K562 (cell line): ENCODE results near the gene PIGN. TPM values are rescaled to one million over a fixed set of nuclear protein-coding genes. Genes with fewer than 3 reads are reported as not detected.

Experiments used
- ATAC-seq: fragments of 200-7000 bp; cut with Tn5 transposase; 3 replicates; pipeline ENCODE4 v1.9.1; 2020; ENCODE audit warnings: moderate library complexity
- BruUV-seq: library from RNA; stranded (reverse); fragments of 400-500 nt; replicated peaks from 2 replicates; lab custom pipeline; 2021; lab: Mats Ljungman, UMichigan
- CTCF ChIA-PET: fragments of 300-600 bp; formaldehyde crosslinking; extraction: SDS; loops from one replicate; lab custom pipeline; 2021; ENCODE audit warnings: low intra/inter-chr PET ratio; lab: Yijun Ruan, JAX
- POLR2A ChIA-PET: fragments of 300-600, 350-650 bp; sonication (Branson Sonifier 250); formaldehyde crosslinking; extraction: SDS; loops from one replicate; lab custom pipeline; 2021; ENCODE audit warnings: antibody characterized with exemption, inconsistent platforms; lab: Yijun Ruan, JAX
- DNase-seq, 4 experiments: peaks; one replicate each; pipeline versions ENCODE4 v3.0.0 to v3.0.0-alpha.2; 2011 to 2018; ENCODE audit warnings: low spot score in 3 of 4, mixed read lengths in 3 of 4; ENCODE audit errors: extremely low read depth in 1 of 4
- FAIRE-seq: peaks from 2 replicates; lab custom pipeline; 2011; peaks lifted over from hg19 to GRCh38; lab: Jason Lieb, UNC
- H2AFZ ChIP-seq: 2 replicates; pipeline ENCODE4 v1.6.0; 2011; ENCODE audit warnings: low read depth, low read length, control low read depth, inconsistent platforms
- H3K27ac ChIP-seq: fragments of 200-600 bp; 3 replicates; pipeline ENCODE4 v1.8.0; 2011; ENCODE audit warnings: low read depth, mild to moderate bottlenecking, control low read depth, inconsistent platforms, low read length, moderate library complexity, mixed read lengths; ENCODE audit errors: extremely low read depth
- H3K27me3 ChIP-seq, 2 experiments: fragments of 300-600 bp in 1 of 2; 2 replicates in 1 of 2; 3 replicates in 1 of 2; pipeline versions ENCODE4 v1.6.0 to v1.8.0; 2011; ENCODE audit warnings: inconsistent platforms in 2 of 2, low read length in 2 of 2, mild to moderate bottlenecking in 1 of 2, mixed read lengths in 1 of 2, moderate library complexity in 1 of 2; ENCODE audit not compliant: control insufficient read depth in 2 of 2, insufficient read depth in 2 of 2
- H3K36me3 ChIP-seq: fragments of 300-600 bp; 3 replicates; pipeline ENCODE4 v1.8.0; 2011; ENCODE audit warnings: mild to moderate bottlenecking, low read length, inconsistent platforms; ENCODE audit not compliant: control insufficient read depth, insufficient read depth
- H3K4me1 ChIP-seq, 2 experiments: fragments of 200-600 bp in 1 of 2; replicated peaks in 1 of 2; 2 replicates in 1 of 2; 3 replicates in 1 of 2; pipeline versions ENCODE4 v1.5.1 to v1.8.0; 2011; ENCODE audit warnings: inconsistent platforms in 2 of 2, low read length in 2 of 2, mild to moderate bottlenecking in 1 of 2, mixed read lengths in 1 of 2, moderate library complexity in 1 of 2; ENCODE audit not compliant: control insufficient read depth in 2 of 2, insufficient read depth in 2 of 2
- H3K4me2 ChIP-seq: 2 replicates; pipeline ENCODE4 v1.6.1; 2011; ENCODE audit warnings: low read length, control low read depth, inconsistent platforms, mixed read lengths; ENCODE audit not compliant: insufficient read depth
- H3K4me3 ChIP-seq: fragments of 200-600 bp; sonication (generic), shearing (Covaris generic); 2 replicates; pipeline ENCODE4 v1.5.1; 2016; ENCODE audit warnings: control low read depth, inconsistent platforms
- H3K79me2 ChIP-seq: fragments of 200-600 bp; 3 replicates; pipeline ENCODE4 v1.8.0; 2011; ENCODE audit warnings: low read length, inconsistent platforms; ENCODE audit not compliant: control insufficient read depth, insufficient read depth
- H3K9ac ChIP-seq, 2 experiments: 2 replicates each; pipeline versions ENCODE4 v1.6.0 to v1.6.1; 2011; ENCODE audit warnings: low read depth in 2 of 2, low read length in 2 of 2, control low read depth in 1 of 2, inconsistent platforms in 1 of 2, mild to moderate bottlenecking in 1 of 2, mixed read lengths in 1 of 2; ENCODE audit not compliant: insufficient read depth in 1 of 2
- H3K9me1 ChIP-seq: one replicate; pipeline ENCODE4 v1.6.0; 2011; ENCODE audit warnings: inconsistent platforms, mild to moderate bottlenecking, low read length, moderate library complexity; ENCODE audit not compliant: control insufficient read depth, insufficient read depth
- H3K9me3 ChIP-seq: replicated peaks from 2 replicates; pipeline ENCODE4 v1.5.1; 2011; ENCODE audit warnings: low read depth, low read length, inconsistent platforms; ENCODE audit not compliant: control insufficient read depth, insufficient read depth
- H4K20me1 ChIP-seq: replicated peaks from 2 replicates; pipeline ENCODE4 v1.6.1; 2011; ENCODE audit warnings: low read length, inconsistent platforms, mixed read lengths; ENCODE audit not compliant: control insufficient read depth, insufficient read depth
- PHB2 ChIP-seq: fragments of 450-650 bp; IDR thresholded peaks from 2 replicates; pipeline ENCODE4 v1.6.1; 2017; ENCODE audit warnings: low read depth
- WGBS: fragments of 100-300 bp; shearing (Covaris generic); methylation state at CpG from one replicate; pipeline ENCODE4 v1.1.6; 2016; ENCODE audit warnings: low coverage, mixed read lengths; ENCODE audit not compliant: insufficient coverage; ENCODE audit errors: missing lambda C conversion rate; 5-methylcytosine and 5-hydroxymethylcytosine counted together
- in situ Hi-C: fragments of 300-500 bp; cut with MboI; formaldehyde crosslinking; loops from 4 replicates; pipeline ENCODE4 v1.15.0; 2018; ENCODE audit warnings: inconsistent platforms, mixed read lengths
- intact Hi-C: fragments of 100-400 bp; cut with micrococcal nuclease; formaldehyde crosslinking; loops from 2 replicates; pipeline ENCODE4 v1.14.2; 2022
- polyA plus RNA-seq, 8 experiments: library from polyadenylated mRNA; depleted of rRNA in 4 of 8; stranded (reverse) in 5 of 8; unstranded in 3 of 8; fragments of >200 nt; fragmentation: Nextera tagmentation in 2 of 8; fragmentation: Illumina TruSeq in 1 of 8; extraction: Ambion mirVana in 2 of 8; extraction: Trizol in 1 of 8; gene quantifications; 2 replicates each; pipeline versions ENCODE4 v1.2.1 to v1.2.3, GENCODE V29; 2011 to 2014; ENCODE audit warnings: inconsistent platforms in 1 of 8, missing spikeins in 1 of 8
- total RNA-seq, 7 experiments: library from RNA; depleted of rRNA in 6 of 7; stranded (reverse); fragments of >200 nt in 6 of 7; fragmentation: Illumina TruSeq in 2 of 7; extraction: Trizol in 2 of 7; gene quantifications; 2 replicates each; pipeline versions ENCODE4 v1.2.1 to v1.2.3, GENCODE V29; 2011 to 2021; ENCODE audit warnings: low replicate concordance in 1 of 7
- TF ChIP-seq, protein P1 (sequence below): IDR thresholded peaks from 2 replicates; pipeline ENCODE4 v1.6.1; 2011; ENCODE audit warnings: borderline replicate concordance, low read depth, mild to moderate bottlenecking, moderate library complexity, low read length; ENCODE audit not compliant: insufficient read depth, poor library complexity, severe bottlenecking
- TF ChIP-seq, protein P2 (sequence below), 3 experiments: IDR thresholded peaks in 2 of 3; conservative IDR thresholded peaks in 1 of 3; 2 replicates each; pipeline ENCODE4 v1.5.1; 2011 to 2012; ENCODE audit warnings: low read length in 3 of 3, mild to moderate bottlenecking in 3 of 3, control low read depth in 2 of 3, improper control_type of control experiment in 1 of 3, inconsistent platforms in 1 of 3, low read depth in 1 of 3, mixed read lengths in 1 of 3, moderate library complexity in 1 of 3; ENCODE audit not compliant: insufficient read depth in 2 of 3

The PIGN gene
- total and polyA plus RNA-seq, 9 of the 15 experiments (the other 6 are each of a cell fraction or from before 2014, with no cell fraction given), result 9.9 to 25.6 (median 17.3) TPM

DNA sequence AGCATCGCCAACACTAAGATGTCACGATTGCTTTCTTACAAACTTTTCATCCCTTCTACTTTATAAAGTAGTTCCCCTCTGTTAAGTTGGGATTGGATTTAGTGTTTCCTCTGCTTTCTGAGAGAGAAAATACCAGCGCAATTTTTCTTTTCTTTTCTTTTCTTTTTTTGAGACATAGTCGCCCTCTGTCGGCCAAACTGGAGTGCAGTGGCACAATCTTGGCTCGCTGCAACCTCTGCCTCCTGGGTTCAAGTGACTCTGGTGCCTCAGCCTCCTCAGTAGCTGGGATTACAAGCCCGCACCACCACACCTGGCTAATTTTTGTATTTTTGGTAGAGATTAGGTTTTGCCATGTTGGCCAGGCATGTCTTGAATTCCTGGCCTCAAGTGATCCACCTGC, 9.2 kb upstream of the PIGN start:
- Histone ChIP-seq H3K4me3 (no peak overlapping the region), H3K4me2 (no peak overlapping the region), H2AFZ (no peak overlapping the region), H4K20me1 (no peaks in the 10 kb centered on the region), H3K9ac (no peak overlapping the region), H3K36me3 (no peaks in the 10 kb centered on the region; the same call in 2 of the 3 replicates), H3K27ac (no peak overlapping the region), H3K4me1 (no peaks in the 10 kb centered on the region), H3K27me3 (no peaks in the 10 kb centered on the region), H3K9me1 (no peaks in the 10 kb centered on the region), H3K79me2 (peaks cover 83% of the 10 kb centered on the region), H3K9me3 (no peaks in the 10 kb centered on the region)
- WGBS, result 70% methylated on average over 5 of the region's 7 CpGs
- intact Hi-C loops, result no loop called here
- TF ChIP-seq, protein P1, sequence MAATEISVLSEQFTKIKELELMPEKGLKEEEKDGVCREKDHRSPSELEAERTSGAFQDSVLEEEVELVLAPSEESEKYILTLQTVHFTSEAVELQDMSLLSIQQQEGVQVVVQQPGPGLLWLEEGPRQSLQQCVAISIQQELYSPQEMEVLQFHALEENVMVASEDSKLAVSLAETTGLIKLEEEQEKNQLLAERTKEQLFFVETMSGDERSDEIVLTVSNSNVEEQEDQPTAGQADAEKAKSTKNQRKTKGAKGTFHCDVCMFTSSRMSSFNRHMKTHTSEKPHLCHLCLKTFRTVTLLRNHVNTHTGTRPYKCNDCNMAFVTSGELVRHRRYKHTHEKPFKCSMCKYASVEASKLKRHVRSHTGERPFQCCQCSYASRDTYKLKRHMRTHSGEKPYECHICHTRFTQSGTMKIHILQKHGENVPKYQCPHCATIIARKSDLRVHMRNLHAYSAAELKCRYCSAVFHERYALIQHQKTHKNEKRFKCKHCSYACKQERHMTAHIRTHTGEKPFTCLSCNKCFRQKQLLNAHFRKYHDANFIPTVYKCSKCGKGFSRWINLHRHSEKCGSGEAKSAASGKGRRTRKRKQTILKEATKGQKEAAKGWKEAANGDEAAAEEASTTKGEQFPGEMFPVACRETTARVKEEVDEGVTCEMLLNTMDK, result peak; percentile 5
- TF ChIP-seq PHB2, result no peak
- TF ChIP-seq, protein P2, sequence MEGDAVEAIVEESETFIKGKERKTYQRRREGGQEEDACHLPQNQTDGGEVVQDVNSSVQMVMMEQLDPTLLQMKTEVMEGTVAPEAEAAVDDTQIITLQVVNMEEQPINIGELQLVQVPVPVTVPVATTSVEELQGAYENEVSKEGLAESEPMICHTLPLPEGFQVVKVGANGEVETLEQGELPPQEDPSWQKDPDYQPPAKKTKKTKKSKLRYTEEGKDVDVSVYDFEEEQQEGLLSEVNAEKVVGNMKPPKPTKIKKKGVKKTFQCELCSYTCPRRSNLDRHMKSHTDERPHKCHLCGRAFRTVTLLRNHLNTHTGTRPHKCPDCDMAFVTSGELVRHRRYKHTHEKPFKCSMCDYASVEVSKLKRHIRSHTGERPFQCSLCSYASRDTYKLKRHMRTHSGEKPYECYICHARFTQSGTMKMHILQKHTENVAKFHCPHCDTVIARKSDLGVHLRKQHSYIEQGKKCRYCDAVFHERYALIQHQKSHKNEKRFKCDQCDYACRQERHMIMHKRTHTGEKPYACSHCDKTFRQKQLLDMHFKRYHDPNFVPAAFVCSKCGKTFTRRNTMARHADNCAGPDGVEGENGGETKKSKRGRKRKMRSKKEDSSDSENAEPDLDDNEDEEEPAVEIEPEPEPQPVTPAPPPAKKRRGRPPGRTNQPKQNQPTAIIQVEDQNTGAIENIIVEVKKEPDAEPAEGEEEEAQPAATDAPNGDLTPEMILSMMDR (IDR thresholded peaks at IDR 0.05 in 2 of 3, conservative IDR thresholded peaks at IDR 0.05 in 1 of 3; ENCODE audit: insufficient read depth in 2 of 3, low read depth in 1 of 3, low read length in 3 of 3), result peak in 2 of 3 experiments; percentile 30 to 38; a peak in 1 of 6 replicates
- FAIRE-seq (no peak), DNase-seq (peak in 1 of 4 experiments; percentile 11), ATAC-seq (no peak)
- in situ Hi-C loops, result loop anchor here (25.0 kb wide), 1 partner anchor 791 kb away; no protein-coding TSS in a partner anchor
- BruUV-seq, result no TSS peak
- POLR2A ChIA-PET, result no interaction called here
- CTCF ChIA-PET, result no interaction called here
